SK-N-MC (cell line): ENCODE results near the gene APOL2.

Experiments
- EZH2 ChIP-seq: fragments of 200-600 bp; sonication (generic); IDR thresholded peaks from one replicate; pipeline ENCODE4 v1.6.1; 2017; ENCODE audit warnings: antibody characterized with exemption
- FOXP2 ChIP-seq: optimal IDR thresholded peaks from 2 replicates; pipeline ENCODE3; 2011; ENCODE audit warnings: mild to moderate bottlenecking, moderate library complexity; ENCODE audit not compliant: insufficient read depth; ENCODE audit errors: extremely low read length, control extremely low read depth
- POLR2AphosphoS5 ChIP-seq: IDR thresholded peaks from 2 replicates; pipeline ENCODE4 v1.6.1; 2012; ENCODE audit warnings: mild to moderate bottlenecking, low read depth, low read length, borderline replicate concordance

- TF ChIP-seq EZH2 (no peak), POLR2AphosphoS5 (no peak), FOXP2 (no peak)
Observed at GRCh38 chr22:36226189-36226588, 13.1 kb downstream of the APOL2 start.
